Vagina (tissue), 2 donors: Measurements from ENCODE around the gene ADK.

Experiments
- CTCF ChIP-seq, 3 experiments: fragments of 450-650 bp in 2 of 3; fragments of 200-600 bp in 1 of 3; sonication (generic) in 1 of 3; IDR thresholded peaks; one replicate each; pipeline ENCODE4 v1.5.1; 2017 to 2019; ENCODE audit warnings: antibody characterized with exemption in 3 of 3, mild to moderate bottlenecking in 2 of 3, moderate library complexity in 2 of 3
- POLR2A ChIP-seq, 2 donors: fragments of 450-650 bp; IDR thresholded peaks; one replicate each; pipeline ENCODE4 v1.6.1; 2017; ENCODE audit warnings: antibody characterized with exemption in 2 of 2, mild to moderate bottlenecking in 2 of 2, moderate library complexity in 2 of 2
- POLR2AphosphoS5 ChIP-seq, 2 donors: sonication (generic); formaldehyde crosslinking; IDR thresholded peaks; one replicate each; pipeline ENCODE4 v1.9.0; 2017; ENCODE audit warnings: antibody characterized with exemption in 2 of 2, mild to moderate bottlenecking in 2 of 2, low read depth in 1 of 2; ENCODE audit not compliant: insufficient read depth in 1 of 2

- no peak for TF ChIP-seq CTCF (IDR thresholded peaks at IDR 0.05)
- TF ChIP-seq POLR2A (IDR thresholded peaks at IDR 0.05), result no peak
- TF ChIP-seq POLR2AphosphoS5 (IDR thresholded peaks at IDR 0.05; ENCODE audit: insufficient read depth in 1 of 2, low read depth in 1 of 2), result no peak
Observed at GRCh38 chr10:74432841-74433594, 282.0 kb downstream of the ADK start.
